GM19395 (cell line): ENCODE data around the gene STAT5B.

ENCODE experiments used
- ATAC-seq: cut with Tn5 transposase; IDR thresholded peaks from one replicate; pipeline ENCODE4 v1.9.1; 2021; ENCODE audit warnings: mild to moderate bottlenecking, moderate library complexity; ENCODE audit not compliant: unreplicated experiment

The STAT5B gene

GRCh38 chr17:42286411-42287221, 10.4 kb upstream of the STAT5B start:
- no peak for ATAC-seq

GRCh38 chr17:42285346-42286050, 9.3 kb upstream of the STAT5B start:
- ATAC-seq: no peak

GRCh38 chr17:42284566-42284965, 8.4 kb upstream of the STAT5B start:
- no peak for ATAC-seq

GRCh38 chr17:42284024-42284369, 7.8 kb upstream of the STAT5B start:
- no peak for ATAC-seq

GRCh38 chr17:42283241-42284023, 7.2 kb upstream of the STAT5B start:
- ATAC-seq: no peak

GRCh38 chr17:42282478-42283080, 6.4 kb upstream of the STAT5B start:
- ATAC-seq: no peak

GRCh38 chr17:42281571-42282096, 5.4 kb upstream of the STAT5B start:
- ATAC-seq: no peak

GRCh38 chr17:42279776-42280630, 3.8 kb upstream of the STAT5B start:
- ATAC-seq: no peak

GRCh38 chr17:42277342-42277712, 1.1 kb upstream of the STAT5B start:
- no peak for ATAC-seq

GRCh38 chr17:42276609-42277341, 584 bp upstream of the STAT5B start:
- ATAC-seq: no peak

GRCh38 chr17:42275527-42276358, 448 bp downstream of the STAT5B start:
- no peak for ATAC-seq

- no peak for ATAC-seq
These were observed 1.2 kb downstream of the STAT5B start for GRCh38 chr17:42274812-42275526.

- no peak for ATAC-seq
These were observed 2.0 kb downstream of the STAT5B start for GRCh38 chr17:42274253-42274542.

GRCh38 chr17:42273474-42274252, 2.5 kb downstream of the STAT5B start:
- ATAC-seq: no peak

GRCh38 chr17:42272162-42272907, 3.9 kb downstream of the STAT5B start:
- ATAC-seq: no peak

- no peak for ATAC-seq
These were observed 4.5 kb downstream of the STAT5B start for GRCh38 chr17:42271779-42272035.
